KMS-11 (cell line): ENCODE results near the gene VPS35L.

Experiments used
- H2AFZ ChIP-seq: fragments of 200-600 bp; sonication (generic); 2 replicates; pipeline ENCODE4 v1.6.1; 2016; ENCODE audit warnings: antibody characterized with exemption, mixed run types, low read depth
- H3K27ac ChIP-seq: fragments of 200-600 bp; sonication (generic); 2 replicates; pipeline ENCODE4 v1.6.1; 2016; ENCODE audit warnings: mild to moderate bottlenecking, mixed run types
- H3K27me3 ChIP-seq: fragments of 200-600 bp; sonication (generic); 2 replicates; pipeline ENCODE4 v1.6.1; 2017; ENCODE audit warnings: mild to moderate bottlenecking, low read depth, mixed run types, moderate library complexity; ENCODE audit not compliant: insufficient read depth
- H3K36me3 ChIP-seq: fragments of 200-600 bp; sonication (generic); 2 replicates; pipeline ENCODE4 v1.6.1; 2017; ENCODE audit warnings: mild to moderate bottlenecking, mixed run types; ENCODE audit not compliant: insufficient read depth
- H3K4me1 ChIP-seq: fragments of 200-600 bp; sonication (generic); 2 replicates; pipeline ENCODE4 v1.6.1; 2016; ENCODE audit warnings: mild to moderate bottlenecking, low read depth, mixed run types; ENCODE audit not compliant: poor library complexity, severe bottlenecking
- H3K4me2 ChIP-seq: fragments of 200-600 bp; sonication (generic); 2 replicates; pipeline ENCODE4 v1.7.0; 2016; ENCODE audit warnings: mild to moderate bottlenecking, mixed run types
- H3K4me3 ChIP-seq: fragments of 200-600 bp; sonication (generic); IDR thresholded peaks from 2 replicates; pipeline ENCODE4 v1.6.1; 2017; ENCODE audit warnings: low read depth, low read length, mixed read lengths; ENCODE audit not compliant: insufficient read depth
- H3K79me2 ChIP-seq: fragments of 200-600 bp; sonication (generic); 2 replicates; pipeline ENCODE4 v1.6.1; 2016; ENCODE audit warnings: low read depth, mixed run types; ENCODE audit not compliant: insufficient read depth
- H3K9ac ChIP-seq: fragments of 200-600 bp; sonication (generic); 2 replicates; pipeline ENCODE4 v1.6.1; 2016; ENCODE audit warnings: mild to moderate bottlenecking, mixed run types
- H4K20me1 ChIP-seq: fragments of 200-600 bp; sonication (generic); 2 replicates; pipeline ENCODE4 v1.6.1; 2016; ENCODE audit warnings: mild to moderate bottlenecking, mixed run types; ENCODE audit not compliant: insufficient read depth
- CTCF ChIP-seq: fragments of 200-600 bp; sonication (generic); conservative IDR thresholded peaks from 2 replicates; pipeline ENCODE4 v1.6.1; 2017; ENCODE audit warnings: low read depth, mild to moderate bottlenecking, antibody characterized with exemption, low read length, moderate library complexity, mixed read lengths

VPS35L gene

GRCh38 chr16:19513377-19514053 is 42.0 kb upstream of the VPS35L start:
- Histone ChIP-seq H3K9ac (no peak overlapping the region), H2AFZ (no peak overlapping the region), H3K79me2 (peaks cover 6% of the 10 kb centered on the region; the same call in 1 of the 2 replicates), H3K4me2 (no peak overlapping the region), H3K4me1 (peaks cover 16% of the 10 kb centered on the region), H4K20me1 (no peaks in the 10 kb centered on the region), H3K27ac (no peak overlapping the region), H3K27me3 (no peaks in the 10 kb centered on the region), H3K36me3 (peaks cover 8% of the 10 kb centered on the region; the same call in 1 of the 2 replicates), H3K4me3 (no peak overlapping the region)
- no peak for TF ChIP-seq CTCF

- Histone ChIP-seq H2AFZ (no peak overlapping the region), H3K27me3 (no peaks in the 10 kb centered on the region), H3K27ac (no peak overlapping the region), H3K79me2 (peaks cover 25% of the 10 kb centered on the region), H3K4me3 (no peak overlapping the region), H3K4me1 (peaks cover 29% of the 10 kb centered on the region), H4K20me1 (no peaks in the 10 kb centered on the region), H3K36me3 (peaks cover 8% of the 10 kb centered on the region; the same call in 1 of the 2 replicates), H3K9ac (no peak overlapping the region), H3K4me2 (no peak overlapping the region)
- TF ChIP-seq CTCF, result no peak
Measured at GRCh38 chr16:19515757-19516156, 39.7 kb upstream of the VPS35L start.

- no peak overlapping the region for H2AFZ ChIP-seq
- H4K20me1 ChIP-seq, result no peaks in the 10 kb centered on the region
- H3K27ac ChIP-seq, result no peak overlapping the region
- no peak overlapping the region for H3K4me3 ChIP-seq
- peaks cover 8% of the 10 kb centered on the region; the same call in 1 of the 2 replicates for H3K36me3 ChIP-seq
- H3K9ac ChIP-seq, result no peak overlapping the region
- TF ChIP-seq CTCF, result no peak
- H3K4me1 ChIP-seq, result peaks cover 35% of the 10 kb centered on the region
- no peaks in the 10 kb centered on the region for H3K27me3 ChIP-seq
- H3K4me2 ChIP-seq, result no peak overlapping the region
- H3K79me2 ChIP-seq, result peaks cover 25% of the 10 kb centered on the region
Measured at GRCh38 chr16:19517424-19518089, 37.9 kb upstream of the VPS35L start.

GRCh38 chr16:19518388-19518787 is 37.1 kb upstream of the VPS35L start:
- Histone ChIP-seq H3K36me3 (peaks cover 8% of the 10 kb centered on the region; the same call in 1 of the 2 replicates), H3K27me3 (no peaks in the 10 kb centered on the region), H3K4me2 (no peak overlapping the region), H3K9ac (no peak overlapping the region), H3K4me3 (no peak overlapping the region), H3K4me1 (peaks cover 43% of the 10 kb centered on the region), H3K27ac (no peak overlapping the region), H4K20me1 (no peaks in the 10 kb centered on the region), H3K79me2 (peaks cover 25% of the 10 kb centered on the region), H2AFZ (no peak overlapping the region)
- no peak for TF ChIP-seq CTCF
